ENCODE results near the gene ARHGAP36. TPM values are rescaled to one million over a fixed set of nuclear protein-coding genes. Genes with fewer than 3 reads are reported as not detected.

The ARHGAP36 gene
- total RNA-seq = not detected in 2 replicates

DNA sequence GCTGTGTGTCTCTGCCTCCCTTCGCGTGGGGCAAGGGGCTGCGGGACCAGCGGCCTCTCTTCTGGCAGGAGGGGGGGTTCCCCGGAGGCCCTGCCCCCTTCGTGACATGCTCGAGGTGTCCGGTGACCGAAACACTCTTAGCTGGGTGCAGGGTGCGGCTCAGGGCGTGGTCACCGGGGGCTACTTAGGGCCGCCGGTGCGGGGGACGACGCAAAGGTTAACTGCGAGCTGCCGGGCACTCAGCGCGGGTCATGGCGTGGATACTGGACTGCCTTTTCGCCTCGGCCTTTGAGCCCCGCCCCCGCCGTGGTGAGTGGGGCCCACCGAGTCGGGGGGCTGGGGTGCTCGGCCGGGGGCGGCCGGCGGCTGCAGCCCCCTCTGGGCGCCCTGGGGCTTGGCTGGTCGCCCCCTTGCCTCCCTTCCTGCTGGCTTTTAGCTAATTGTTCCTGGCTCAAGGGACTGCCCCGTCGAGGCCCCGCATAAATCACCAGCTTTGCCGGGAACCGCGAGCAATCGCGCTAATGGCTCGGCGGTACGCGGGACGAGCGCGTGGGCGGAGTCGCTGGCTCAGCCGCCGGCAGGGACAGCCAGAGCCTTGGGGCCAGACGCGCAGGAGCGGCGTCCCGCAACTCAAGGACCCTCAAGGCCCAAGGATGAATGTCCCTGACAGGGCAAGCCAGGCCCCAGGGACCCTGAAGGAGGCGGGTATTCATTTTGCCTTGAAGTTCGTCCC, at the start of gene ARHGAP36:
Gene ARHGAP36, plus strand, starts transcription at position 211 of the 733 bp plus-strand sequence. CDS start 23,320 bp downstream, outside the sequence.

Other genes with a start within 250 kb of the ARHGAP36 start
- 6.5 and 7.7 TPM in 2 replicates for gene ENOX2, start 155.1 kb upstream of the ARHGAP36 start, total RNA-seq
- 1.1 and 1.7 TPM in 2 replicates for gene IGSF1, start 231.0 kb downstream of the ARHGAP36 start, total RNA-seq